GM12878 (cell line): ENCODE measurements around the gene MAFG.

Source experiments
- EZH2 ChIP-seq: IDR thresholded peaks from 2 replicates; pipeline ENCODE4 v1.6.1; 2012; ENCODE audit warnings: low read depth, mild to moderate bottlenecking, control low read depth, inconsistent platforms, low read length, borderline replicate concordance; ENCODE audit not compliant: control insufficient read depth
- HDGF ChIP-seq: fragments of 450-650 bp; IDR thresholded peaks from 2 replicates; pipeline ENCODE4 v1.6.1; 2016; ENCODE audit warnings: antibody characterized with exemption
- KDM1A ChIP-seq: fragments of 200-600 bp; sonication (generic); IDR thresholded peaks from 2 replicates; pipeline ENCODE4 v1.6.1; 2016; ENCODE audit warnings: borderline replicate concordance
- KLF5 ChIP-seq: fragments of 450-650 bp; IDR thresholded peaks from 2 replicates; pipeline ENCODE4 v1.6.1; 2014; ENCODE audit warnings: mild to moderate bottlenecking; ENCODE audit not compliant: partially characterized antibody
- POLR2A ChIP-seq: IDR thresholded peaks from 2 replicates; pipeline ENCODE4 v1.6.1; 2011; ENCODE audit warnings: low read depth, mild to moderate bottlenecking, low read length
- POLR2AphosphoS5 ChIP-seq: IDR thresholded peaks from 2 replicates; pipeline ENCODE4 v1.6.1; 2011; ENCODE audit warnings: mild to moderate bottlenecking, low read length, inconsistent platforms
- SP1 ChIP-seq: IDR thresholded peaks from one replicate; pipeline ENCODE4 v1.6.1; 2011; ENCODE audit warnings: low read depth, low read length
- ZNF24 ChIP-seq: fragments of 450-650 bp; IDR thresholded peaks from 2 replicates; pipeline ENCODE4 v1.6.1; 2017; ENCODE audit warnings: antibody characterized with exemption, mild to moderate bottlenecking
- TF ChIP-seq, protein P1 (sequence below), 3 experiments: IDR thresholded peaks in 2 of 3; conservative IDR thresholded peaks in 1 of 3; 2 replicates each; pipeline ENCODE4 v1.5.1; 2011; ENCODE audit warnings: low read depth in 3 of 3, low read length in 3 of 3, mild to moderate bottlenecking in 3 of 3, control low read depth in 2 of 3, moderate library complexity in 2 of 3, inconsistent platforms in 1 of 3, mixed read lengths in 1 of 3; ENCODE audit not compliant: control insufficient read depth in 2 of 3, insufficient read depth in 1 of 3; ENCODE audit errors: extremely low read depth in 1 of 3

DNA sequence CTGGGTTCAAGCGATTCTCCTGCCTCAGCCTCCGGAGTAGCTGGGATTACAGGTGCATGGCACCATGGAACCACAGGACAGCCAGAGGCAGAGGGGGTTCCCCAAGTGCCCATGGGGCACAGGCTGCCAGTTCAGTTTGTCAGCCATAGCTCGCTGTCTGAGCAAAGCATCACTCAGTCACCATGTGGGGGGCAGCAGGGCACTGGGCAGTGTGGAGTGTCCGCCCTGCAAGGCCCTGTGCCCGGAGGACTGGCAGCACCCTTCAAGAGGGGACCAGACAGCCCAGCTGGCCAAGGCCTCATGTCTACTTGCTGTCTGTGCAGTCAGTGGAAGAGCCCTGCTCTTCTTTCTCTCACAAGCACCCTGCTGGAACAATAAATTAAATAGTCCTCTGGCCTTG lies 42.6 kb downstream of the MAFG start:
- TF ChIP-seq SP1 (no peak), POLR2A (no peak; the same call in 1 of the 2 replicates), KLF5 (no peak), HDGF (no peak), POLR2AphosphoS5 (no peak; the same call in 1 of the 2 replicates), EZH2 (no peak), KDM1A (no peak), ZNF24 (no peak)
- TF ChIP-seq, protein P1, sequence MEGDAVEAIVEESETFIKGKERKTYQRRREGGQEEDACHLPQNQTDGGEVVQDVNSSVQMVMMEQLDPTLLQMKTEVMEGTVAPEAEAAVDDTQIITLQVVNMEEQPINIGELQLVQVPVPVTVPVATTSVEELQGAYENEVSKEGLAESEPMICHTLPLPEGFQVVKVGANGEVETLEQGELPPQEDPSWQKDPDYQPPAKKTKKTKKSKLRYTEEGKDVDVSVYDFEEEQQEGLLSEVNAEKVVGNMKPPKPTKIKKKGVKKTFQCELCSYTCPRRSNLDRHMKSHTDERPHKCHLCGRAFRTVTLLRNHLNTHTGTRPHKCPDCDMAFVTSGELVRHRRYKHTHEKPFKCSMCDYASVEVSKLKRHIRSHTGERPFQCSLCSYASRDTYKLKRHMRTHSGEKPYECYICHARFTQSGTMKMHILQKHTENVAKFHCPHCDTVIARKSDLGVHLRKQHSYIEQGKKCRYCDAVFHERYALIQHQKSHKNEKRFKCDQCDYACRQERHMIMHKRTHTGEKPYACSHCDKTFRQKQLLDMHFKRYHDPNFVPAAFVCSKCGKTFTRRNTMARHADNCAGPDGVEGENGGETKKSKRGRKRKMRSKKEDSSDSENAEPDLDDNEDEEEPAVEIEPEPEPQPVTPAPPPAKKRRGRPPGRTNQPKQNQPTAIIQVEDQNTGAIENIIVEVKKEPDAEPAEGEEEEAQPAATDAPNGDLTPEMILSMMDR (IDR thresholded peaks at IDR 0.05 in 2 of 3, conservative IDR thresholded peaks at IDR 0.05 in 1 of 3; ENCODE audit: control insufficient read depth in 2 of 3, extremely low read depth in 1 of 3, insufficient read depth in 1 of 3, low read depth in 3 of 3, low read length in 3 of 3), result no peak
